Kidney (tissue), 14 donors: ENCODE measurements around the gene TNFRSF11A. TPM values are rescaled to one million over a fixed set of nuclear protein-coding genes. Genes with fewer than 3 reads are reported as not detected.

Experiments
- DNase-seq, 5 donors: peaks; one replicate each; pipeline ENCODE4 v3.0.0-alpha.2; 2013 to 2020
- FAIRE-seq: peaks from 2 replicates; lab custom pipeline; 2012; peaks lifted over from hg19 to GRCh38; lab: Jason Lieb, UNC
- H3K27ac ChIP-seq, 2 donors: one replicate each; pipeline ENCODE4 v1.7.0; 2013; ENCODE audit warnings: low read depth in 2 of 2, low read length in 2 of 2, inconsistent platforms in 1 of 2
- H3K27me3 ChIP-seq: one replicate; pipeline ENCODE4 v1.7.1; 2013; ENCODE audit warnings: low read length, inconsistent platforms; ENCODE audit not compliant: control insufficient read depth, insufficient read depth
- H3K36me3 ChIP-seq, 3 donors: one replicate each; pipeline versions ENCODE4 v1.7.0 to v1.7.1; 2013; ENCODE audit warnings: low read length in 3 of 3, control low read depth in 1 of 3, inconsistent platforms in 1 of 3; ENCODE audit not compliant: insufficient read depth in 3 of 3, control insufficient read depth in 2 of 3
- H3K4me1 ChIP-seq, 3 donors: one replicate each; pipeline versions ENCODE4 v1.7.0 to v1.7.1; 2013; ENCODE audit warnings: low read length in 3 of 3, inconsistent platforms in 1 of 3, low read depth in 1 of 3; ENCODE audit not compliant: control insufficient read depth in 2 of 3, insufficient read depth in 2 of 3
- H3K4me3 ChIP-seq, 3 donors: one replicate each; pipeline versions ENCODE4 v1.7.0 to v1.8.1; 2013; ENCODE audit warnings: low read length in 3 of 3, control low read depth in 1 of 3, inconsistent platforms in 1 of 3
- H3K9ac ChIP-seq, 3 donors: one replicate each; pipeline versions ENCODE4 v1.7.0 to v1.7.1; 2013; ENCODE audit warnings: low read length in 3 of 3, control low read depth in 1 of 3, inconsistent platforms in 1 of 3
- H3K9me3 ChIP-seq, 3 donors: one replicate each; pipeline versions ENCODE4 v1.7.0 to v1.7.1; 2013; ENCODE audit warnings: low read length in 3 of 3, control low read depth in 1 of 3, inconsistent platforms in 1 of 3; ENCODE audit not compliant: control insufficient read depth in 2 of 3, insufficient read depth in 1 of 3
- intact Hi-C: fragments of 100-400 bp; cut with DNase I; formaldehyde crosslinking; loops from one replicate; pipeline ENCODE4 v1.11.1; 2022
- polyA plus RNA-seq: library from polyadenylated mRNA; stranded (reverse); fragments of 350-450 nt; fragmentation: Illumina TruSeq; extraction: RNeasy Lipid Tissue Mini Kit (QIAGEN cat#74804); gene quantifications from one replicate; pipeline ENCODE4 v1.2.3, GENCODE V29; 2014; ENCODE audit warnings: low read depth, low replicate concordance; ENCODE audit not compliant: insufficient read depth
- total RNA-seq: library from RNA; stranded (reverse); fragmentation: NEBNext Ultra II Directional; extraction: Animal tissue kit (Norgen Biotek cat#: 25700); gene quantifications from one replicate; pipeline ENCODE4 v1.2.1, GENCODE V29; 2021
- TF ChIP-seq, protein P1 (sequence below): IDR thresholded peaks from 3 replicates; pipeline ENCODE4 v1.5.1; 2012; ENCODE audit warnings: mild to moderate bottlenecking, moderate library complexity, borderline replicate concordance; ENCODE audit not compliant: insufficient read depth; ENCODE audit errors: extremely low read depth
- donor health status: control.
- donor health status: control.
- donor health status: control.
- donor health status: control.
- donor health status: control.
- donor health status: DM: yes; HTN: yes; CAD: no.
- donor health status: Normal renal cell carcinoma (clear cell type).

Gene TNFRSF11A
- total and polyA plus RNA-seq, 2 donors from 2014 or later, result 0.39 to 5.4 TPM

DNA sequence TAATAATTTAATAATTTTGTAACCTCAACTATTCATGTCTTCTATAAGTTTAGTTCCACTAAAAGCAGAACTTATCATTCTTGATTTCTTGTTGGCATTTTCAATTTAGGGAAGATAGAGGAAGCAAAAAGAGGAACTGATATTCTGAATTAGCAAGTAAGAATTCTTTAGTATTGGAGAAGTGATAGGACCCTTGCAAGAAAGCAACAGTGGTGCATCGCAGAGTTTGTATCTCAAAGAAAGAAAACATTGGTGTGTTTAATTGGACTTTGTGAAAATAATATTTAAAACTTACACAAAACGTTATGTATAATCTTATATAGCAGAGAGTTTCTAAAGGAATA, 36.5 kb upstream of the TNFRSF11A start:
- no peaks in the 10 kb centered on the region for H3K9me3 ChIP-seq
- TF ChIP-seq, protein P1, sequence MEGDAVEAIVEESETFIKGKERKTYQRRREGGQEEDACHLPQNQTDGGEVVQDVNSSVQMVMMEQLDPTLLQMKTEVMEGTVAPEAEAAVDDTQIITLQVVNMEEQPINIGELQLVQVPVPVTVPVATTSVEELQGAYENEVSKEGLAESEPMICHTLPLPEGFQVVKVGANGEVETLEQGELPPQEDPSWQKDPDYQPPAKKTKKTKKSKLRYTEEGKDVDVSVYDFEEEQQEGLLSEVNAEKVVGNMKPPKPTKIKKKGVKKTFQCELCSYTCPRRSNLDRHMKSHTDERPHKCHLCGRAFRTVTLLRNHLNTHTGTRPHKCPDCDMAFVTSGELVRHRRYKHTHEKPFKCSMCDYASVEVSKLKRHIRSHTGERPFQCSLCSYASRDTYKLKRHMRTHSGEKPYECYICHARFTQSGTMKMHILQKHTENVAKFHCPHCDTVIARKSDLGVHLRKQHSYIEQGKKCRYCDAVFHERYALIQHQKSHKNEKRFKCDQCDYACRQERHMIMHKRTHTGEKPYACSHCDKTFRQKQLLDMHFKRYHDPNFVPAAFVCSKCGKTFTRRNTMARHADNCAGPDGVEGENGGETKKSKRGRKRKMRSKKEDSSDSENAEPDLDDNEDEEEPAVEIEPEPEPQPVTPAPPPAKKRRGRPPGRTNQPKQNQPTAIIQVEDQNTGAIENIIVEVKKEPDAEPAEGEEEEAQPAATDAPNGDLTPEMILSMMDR, result no peak
- FAIRE-seq (no peak), DNase-seq (no peak)
- no peaks in the 10 kb centered on the region for H3K4me1 ChIP-seq
- intact Hi-C loops, result no loop called here
- peaks cover 4 to 14% (median 6%) of the 10 kb centered on the region in 3 donors for H3K36me3 ChIP-seq
- no peaks in the 10 kb centered on the region for H3K27me3 ChIP-seq
- H3K9ac ChIP-seq, result no peak overlapping the region
- H3K27ac ChIP-seq, result no peak overlapping the region
- H3K4me3 ChIP-seq, result no peak overlapping the region

DNA sequence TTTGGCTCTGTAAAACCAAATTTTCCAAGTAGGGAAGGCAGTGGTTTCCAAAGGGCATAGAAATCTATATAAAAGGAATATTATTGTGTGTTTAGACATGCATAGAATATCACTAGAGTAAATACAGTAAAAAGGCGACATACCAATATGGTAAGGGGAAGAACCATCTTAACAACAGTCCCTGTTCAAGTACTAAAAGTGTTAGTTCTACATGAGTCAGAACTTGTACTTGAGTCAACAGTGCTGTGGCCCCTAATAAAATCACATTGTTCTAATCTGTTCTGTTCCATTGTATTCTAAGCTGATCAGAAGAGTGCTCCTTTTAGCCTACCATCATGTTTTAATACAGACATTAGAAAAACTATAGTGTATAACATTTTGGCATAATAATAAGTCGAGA, 36.1 kb upstream of the TNFRSF11A start:
- Histone ChIP-seq H3K4me3 (no peak overlapping the region), H3K27ac (no peak overlapping the region), H3K4me1 (no peaks in the 10 kb centered on the region), H3K9ac (no peak overlapping the region), H3K27me3 (no peaks in the 10 kb centered on the region), H3K9me3 (no peaks in the 10 kb centered on the region), H3K36me3 (peaks cover 4 to 14% (median 6%) of the 10 kb centered on the region in 3 donors)
- intact Hi-C loops, result no loop called here
- no peak for DNase-seq
- FAIRE-seq, result no peak
- TF ChIP-seq, protein P1, result no peak

DNA sequence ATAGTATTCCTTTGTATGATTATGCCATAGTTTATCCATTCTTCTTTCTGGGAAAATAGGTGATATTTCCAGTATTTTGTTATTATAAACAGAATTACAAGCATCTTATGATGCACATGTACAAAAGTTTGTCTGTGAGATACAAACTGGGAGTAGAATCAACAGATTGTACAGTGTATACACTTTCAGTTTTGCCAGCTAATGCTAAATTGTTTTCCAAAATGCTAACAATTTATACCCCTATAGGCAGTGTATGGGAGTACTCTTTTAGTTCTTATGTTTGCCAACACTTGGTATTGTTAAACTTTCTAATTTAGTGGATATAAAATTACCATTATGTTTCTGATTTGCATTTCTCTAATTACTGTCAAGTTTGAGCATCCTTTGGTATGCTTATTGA, 31.0 kb upstream of the TNFRSF11A start:
- Histone ChIP-seq H3K27ac (no peak overlapping the region), H3K9ac (no peak overlapping the region), H3K36me3 (peaks cover 4 to 9% (median 6%) of the 10 kb centered on the region in 3 donors), H3K27me3 (no peaks in the 10 kb centered on the region), H3K4me1 (no peaks in the 10 kb centered on the region), H3K4me3 (no peak overlapping the region), H3K9me3 (no peaks in the 10 kb centered on the region)
- FAIRE-seq (no peak), DNase-seq (no peak)
- TF ChIP-seq, protein P1, result no peak
- intact Hi-C loops, result no loop called here

DNA sequence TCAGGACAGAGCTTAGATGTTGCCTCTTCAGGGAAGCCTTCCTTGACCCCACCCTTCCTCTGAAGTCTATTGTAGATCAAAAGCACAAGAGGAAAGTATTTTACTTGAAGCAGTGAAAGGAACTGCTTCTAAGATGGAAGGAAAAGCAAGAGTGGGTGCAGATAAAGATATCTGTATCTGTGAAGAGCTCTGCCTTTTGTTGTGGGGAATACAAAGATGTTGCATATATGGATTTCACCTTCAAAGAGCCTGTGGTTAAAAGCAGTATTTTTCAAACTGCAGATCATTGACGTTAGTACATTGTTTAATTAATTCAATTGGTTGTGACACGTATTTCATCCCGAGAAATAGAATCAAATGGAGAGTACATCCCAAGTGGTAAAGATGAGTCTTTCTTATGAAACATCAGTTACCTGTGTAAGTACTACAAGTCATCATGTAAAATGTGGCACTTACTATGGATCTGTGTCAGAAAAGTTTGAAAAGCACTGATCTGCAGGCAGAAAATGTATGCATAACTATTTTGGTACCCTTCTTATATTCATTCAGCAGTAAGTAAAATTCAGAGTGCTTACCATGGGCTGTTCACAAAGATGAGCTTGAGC, 24.6 kb upstream of the TNFRSF11A start:
- no peak for FAIRE-seq

More for the DNA sequence above, 24.6 kb upstream of the TNFRSF11A start:
- TF ChIP-seq, protein P1, result no peak
- no peak for DNase-seq
- Histone ChIP-seq H3K27me3 (no peaks in the 10 kb centered on the region), H3K9me3 (no peaks in the 10 kb centered on the region), H3K9ac (no peak overlapping the region), H3K27ac (no peak overlapping the region), H3K4me3 (no peak overlapping the region), H3K4me1 (no peaks in the 10 kb centered on the region), H3K36me3 (peaks cover 0 to 15% (median 12%) of the 10 kb centered on the region in 3 donors)
- intact Hi-C loops, result no loop called here
